Heart left ventricle (tissue), 16 donors: Measurements from ENCODE around the gene ZNF638. TPM values are rescaled to one million over a fixed set of nuclear protein-coding genes. Genes with fewer than 3 reads are reported as not detected.
A peak's percentile ranks its signal among the peaks of the same experiment; 100 is the strongest.

Experiments
- ATAC-seq, 4 donors: fragments of 200-7000 bp; cut with Tn5 transposase; one replicate each; pipeline ENCODE4 v1.9.1; 2020 to 2022; ENCODE audit warnings: moderate library complexity in 4 of 4, mild to moderate bottlenecking in 3 of 4, moderate number of reproducible peaks in 1 of 4
- DNase-seq, 5 donors: peaks; one replicate each; pipeline ENCODE4 v3.0.0-alpha.2; 2020
- H3K27ac ChIP-seq, 12 donors: fragments of 200-600 bp; sonication (generic) in 4 of 12; one replicate each; pipeline versions ENCODE4 v1.5.0 to v1.8.0; 2016 to 2022; ENCODE audit warnings: mild to moderate bottlenecking in 2 of 12
- H3K27me3 ChIP-seq, 9 donors: fragments of 200-600 bp; sonication (generic) in 2 of 9; one replicate each; pipeline versions ENCODE4 v1.5.1 to v1.8.0; 2016 to 2022; ENCODE audit warnings: mild to moderate bottlenecking in 3 of 9
- H3K36me3 ChIP-seq, 9 donors: fragments of 200-600 bp; sonication (generic) in 2 of 9; one replicate each; pipeline versions ENCODE4 v1.5.0 to v1.8.0; 2018 to 2022; ENCODE audit warnings: mild to moderate bottlenecking in 2 of 9
- H3K4me1 ChIP-seq, 12 donors: fragments of 200-600 bp; sonication (generic) in 4 of 12; one replicate each; pipeline versions ENCODE4 v1.5.0 to v1.8.0; 2016 to 2022; ENCODE audit warnings: mild to moderate bottlenecking in 3 of 12
- H3K4me3 ChIP-seq, 12 donors: fragments of 200-600 bp; sonication (generic) in 4 of 12; one replicate each; pipeline versions ENCODE4 v1.5.0 to v1.8.0; 2017 to 2022; ENCODE audit warnings: mild to moderate bottlenecking in 9 of 12, moderate library complexity in 4 of 12
- H3K9me3 ChIP-seq, 12 donors: fragments of 200-600 bp; sonication (generic) in 4 of 12; one replicate each; pipeline versions ENCODE4 v1.5.0 to v1.8.0; 2016 to 2022; ENCODE audit warnings: mild to moderate bottlenecking in 1 of 12
- CTCF ChIP-seq, 12 donors: fragments of 200-600 bp; sonication (generic) in 4 of 12; IDR thresholded peaks; one replicate each; pipeline versions ENCODE4 v1.5.0 to v1.8.0; 2018 to 2022; ENCODE audit warnings: antibody characterized with exemption in 12 of 12, mild to moderate bottlenecking in 5 of 12
- POLR2A ChIP-seq, 2 donors: fragments of 450-650 bp; IDR thresholded peaks; one replicate each; pipeline ENCODE4 v1.6.1; 2017; ENCODE audit warnings: antibody characterized with exemption in 2 of 2, mild to moderate bottlenecking in 2 of 2, moderate library complexity in 2 of 2
- WGBS, 4 donors: extraction: QIAGEN DNeasy Blood & Tissue Kit in 2 of 4; methylation state at CpG; one replicate each; pipeline versions ENCODE4 v1.1.5 to v1.1.7; 2013 to 2018; 5-methylcytosine and 5-hydroxymethylcytosine counted together
- intact Hi-C, 10 donors: fragments of 100-400 bp; cut with DNase I; formaldehyde crosslinking; loops; one replicate each; pipeline versions ENCODE4 v1.11.1 to v1.14.2; 2022
- polyA plus RNA-seq, 2 donors: library from polyadenylated mRNA; stranded (reverse); fragments of 200-250 nt; gene quantifications; one replicate each; pipeline ENCODE4 v1.2.3, GENCODE V29; 2013
- total RNA-seq, 9 donors: library from RNA; depleted of rRNA in 2 of 9; stranded (reverse); fragments of >200 nt in 2 of 9; fragmentation: NEBNext Ultra II Directional in 3 of 9; extraction: Animal tissue kit (Norgen Biotek cat#: 25700) in 3 of 9; gene quantifications; one replicate each; pipeline versions ENCODE4 v1.1.0 to v1.2.4, GENCODE V29; 2016 to 2023
- donor health status: ischemic (EF 13 %, LVEDD 7.1; RV severe dilation, severe dysfunction).
- donor health status: healthy with polysubstance abuse.
- donor health status: DM: no; HTN: yes; CAD: no.
- donor health status: DM: no; HTN: no; CAD: no.
- donor health status: ischemic (EF 25% LVEDD 6.9; RV normal size, moderate dysfunction).
- donor health status: ischemic (EF 25% LVEDD 5.7; RV mildly dilated, moderate dysfunction).
- donor health status: healthy.
- donor health status: DM: yes; HTN: yes; CAD: no.
- donor health status: ischemic (EF 35%, LVEDD 5.7; RV mildly dilated, moderate dysfunction).
- donor health status: nonischemic (EF 11% LVEDD 7.7; RV severe dilation, severe dysfunction).
- donor health status: DM: yes; HTN: yes; CAD: no.
- donor health status: PGD.
- donor health status: ischemic (EF 29% LVEDD 5.4; RV normal size, mild dysfunction).
- donor health status: nonischemic (EF 23%, LVEDD 6.1; RV moderate dilation, normal function).

Gene ZNF638
- total and polyA plus RNA-seq, 11 donors: 48.6 to 118 (median 84.1) TPM

GRCh38 chr2:71346065-71346464, 14.5 kb downstream of the ZNF638 start:
- Histone ChIP-seq H3K9me3 (no peaks in the 10 kb centered on the region), H3K36me3 (peaks cover 0 to 27% (median 24%) of the 10 kb centered on the region in 9 donors), H3K27me3 (no peaks in the 10 kb centered on the region), H3K4me1 (peaks cover 0 to 42% (median 10%) of the 10 kb centered on the region in 12 donors), H3K4me3 (no peak overlapping the region), H3K27ac (no peak overlapping the region)
- TF ChIP-seq POLR2A (IDR thresholded peaks at IDR 0.05) (no peak), CTCF (IDR thresholded peaks at IDR 0.05) (no peak)
- 95 to 99% (median 98%) methylated on average over 2 of the region's 2 CpGs for WGBS, 4 donors
- DNase-seq (no peak), ATAC-seq (no peak)
- intact Hi-C loops: no loop called here

- H3K9me3 ChIP-seq: no peaks in the 10 kb centered on the region
- H3K4me3 ChIP-seq: no peak overlapping the region
- no peak for DNase-seq
- H3K4me1 ChIP-seq: peaks cover 0 to 27% (median 8%) of the 10 kb centered on the region in 12 donors
- H3K36me3 ChIP-seq: peaks cover 0 to 39% (median 27%) of the 10 kb centered on the region in 9 donors
- intact Hi-C loops: no loop called here
- H3K27me3 ChIP-seq: no peaks in the 10 kb centered on the region
- H3K27ac ChIP-seq: no peak overlapping the region
- TF ChIP-seq CTCF (IDR thresholded peaks at IDR 0.05) (no peak), POLR2A (IDR thresholded peaks at IDR 0.05) (no peak)
- peak in 2 of 4 donors; percentile 29 to 49 for ATAC-seq
Observed at GRCh38 chr2:71347517-71347916, 15.9 kb downstream of the ZNF638 start.

GRCh38 chr2:71348302-71348701, 16.7 kb downstream of the ZNF638 start:
- 87 to 97% (median 91%) methylated on average over 3 of the region's 3 CpGs for WGBS, 4 donors
- no peak overlapping the region for H3K4me3 ChIP-seq
- H3K27ac ChIP-seq: no peak overlapping the region
- no peak for DNase-seq
- intact Hi-C loops: no loop called here
- H3K9me3 ChIP-seq: no peaks in the 10 kb centered on the region
- TF ChIP-seq CTCF (IDR thresholded peaks at IDR 0.05) (no peak), POLR2A (IDR thresholded peaks at IDR 0.05) (no peak)
- H3K27me3 ChIP-seq: no peaks in the 10 kb centered on the region
- peaks cover 0 to 45% (median 27%) of the 10 kb centered on the region in 9 donors for H3K36me3 ChIP-seq
- peaks cover 0 to 31% (median 10%) of the 10 kb centered on the region in 12 donors for H3K4me1 ChIP-seq
- peak in 2 of 4 donors; percentile 45 to 59 for ATAC-seq

GRCh38 chr2:71353248-71353647, 21.7 kb downstream of the ZNF638 start:
- WGBS, 4 donors: 55 to 79% (median 66%) methylated on average over 2 of the region's 2 CpGs
- no peaks in the 10 kb centered on the region for H3K27me3 ChIP-seq
- no peak overlapping the region for H3K4me3 ChIP-seq
- ATAC-seq: no peak
- no peak for DNase-seq
- peaks cover 0 to 77% (median 56%) of the 10 kb centered on the region in 9 donors for H3K36me3 ChIP-seq
- intact Hi-C loops: no loop called here
- no peaks in the 10 kb centered on the region for H3K9me3 ChIP-seq
- H3K27ac ChIP-seq: no peak overlapping the region
- TF ChIP-seq CTCF (IDR thresholded peaks at IDR 0.05) (no peak), POLR2A (IDR thresholded peaks at IDR 0.05) (no peak)
- H3K4me1 ChIP-seq: peaks cover 0 to 46% (median 10%) of the 10 kb centered on the region in 12 donors
